Measurements from ENCODE around the gene MAGI2.
"Not testable (repeated sequence)": the region's sequence is repeated elsewhere in the genome, so short reads cannot be mapped to it uniquely, and the experiment has no call there.

The MAGI2 gene

GRCh38 chr7:79451580-79451979 lies 1.9 kb downstream of the MAGI2 start:
- DNase-seq (ENCODE audit: low read depth, low spot score), result no peak

- not testable (repeated sequence) for DNase-seq (ENCODE audit: low read depth, low spot score)
These were observed 10.7 kb downstream of the MAGI2 start for GRCh38 chr7:79442766-79443165.

- no peak for DNase-seq (ENCODE audit: low read depth, low spot score)
These were observed 17.1 kb downstream of the MAGI2 start for GRCh38 chr7:79436378-79436777.

- no peak for DNase-seq (ENCODE audit: low read depth, low spot score)
These were observed 18.6 kb downstream of the MAGI2 start for GRCh38 chr7:79434867-79435266.

GRCh38 chr7:79434098-79434497 lies 19.4 kb downstream of the MAGI2 start:
- DNase-seq (ENCODE audit: low read depth, low spot score), result no peak

- no peak for DNase-seq (ENCODE audit: low read depth, low spot score)
These were observed 23.1 kb downstream of the MAGI2 start for GRCh38 chr7:79430391-79430790.

GRCh38 chr7:79425665-79426064 lies 27.8 kb downstream of the MAGI2 start:
- no peak for DNase-seq (ENCODE audit: low read depth, low spot score)

- no peak for DNase-seq (ENCODE audit: low read depth, low spot score)
These were observed 31.7 kb downstream of the MAGI2 start for GRCh38 chr7:79421751-79422150.

- DNase-seq (ENCODE audit: low read depth, low spot score), result peak; percentile 62
These were observed 33.0 kb downstream of the MAGI2 start for GRCh38 chr7:79420464-79420863.

- DNase-seq (ENCODE audit: low read depth, low spot score), result no peak
These were observed 38.6 kb downstream of the MAGI2 start for GRCh38 chr7:79414910-79415309.

GRCh38 chr7:79412915-79413314 lies 40.6 kb downstream of the MAGI2 start:
- no peak for DNase-seq (ENCODE audit: low read depth, low spot score)

GRCh38 chr7:79412438-79412837 lies 41.0 kb downstream of the MAGI2 start:
- DNase-seq (ENCODE audit: low read depth, low spot score), result no peak

GRCh38 chr7:79410345-79410744 lies 43.1 kb downstream of the MAGI2 start:
- no peak for DNase-seq (ENCODE audit: low read depth, low spot score)

GRCh38 chr7:79407351-79407750 lies 46.1 kb downstream of the MAGI2 start:
- no peak for DNase-seq (ENCODE audit: low read depth, low spot score)

GRCh38 chr7:79406371-79406770 lies 47.1 kb downstream of the MAGI2 start:
- DNase-seq (ENCODE audit: low read depth, low spot score), result no peak

GRCh38 chr7:79405368-79405767 lies 48.1 kb downstream of the MAGI2 start:
- DNase-seq (ENCODE audit: low read depth, low spot score), result no peak

- no peak for DNase-seq (ENCODE audit: low read depth, low spot score)
These were observed 49.6 kb downstream of the MAGI2 start for GRCh38 chr7:79403879-79404278.

GRCh38 chr7:79403451-79403850 lies 50.0 kb downstream of the MAGI2 start:
- no peak for DNase-seq (ENCODE audit: low read depth, low spot score)

- DNase-seq (ENCODE audit: low read depth, low spot score), result no peak
These were observed 52.2 kb downstream of the MAGI2 start for GRCh38 chr7:79401254-79401653.

GRCh38 chr7:79400222-79400621 lies 53.2 kb downstream of the MAGI2 start:
- no peak for DNase-seq (ENCODE audit: low read depth, low spot score)

GRCh38 chr7:79398138-79398749 lies 55.2 kb downstream of the MAGI2 start:
- DNase-seq (ENCODE audit: low read depth, low spot score), result no peak

- DNase-seq (ENCODE audit: low read depth, low spot score), result peak; percentile 2
These were observed 66.6 kb downstream of the MAGI2 start for GRCh38 chr7:79386688-79387422.

- no peak for DNase-seq (ENCODE audit: low read depth, low spot score)
These were observed 71.5 kb downstream of the MAGI2 start for GRCh38 chr7:79381921-79382320.
